H1 (cell line): Measurements from ENCODE around the gene APP. TPM values are rescaled to one million over a fixed set of nuclear protein-coding genes. Genes with fewer than 3 reads are reported as not detected.

ENCODE experiments used
- BACH1 ChIP-seq: IDR thresholded peaks from 2 replicates; pipeline ENCODE4 v1.6.1; 2012; ENCODE audit warnings: low read length, improper control_type of control experiment
- CTCF ChIP-seq, 3 experiments: IDR thresholded peaks; 1 replicate in 2 of 3; 2 replicates in 1 of 3; pipeline versions ENCODE4 v1.5.1 to v1.6.1; 2011; ENCODE audit warnings: low read length in 3 of 3, mild to moderate bottlenecking in 3 of 3, inconsistent platforms in 2 of 3, low read depth in 1 of 3, moderate library complexity in 1 of 3; ENCODE audit not compliant: insufficient read depth in 1 of 3; ENCODE audit errors: control extremely low read depth in 1 of 3
- GABPA ChIP-seq: IDR thresholded peaks from 2 replicates; pipeline ENCODE4 v1.6.1; 2011; ENCODE audit warnings: mild to moderate bottlenecking, low read length, moderate library complexity, borderline replicate concordance; ENCODE audit not compliant: insufficient read depth
- KDM1A ChIP-seq: fragments of 200-600, 300-600 bp; sonication (generic); IDR thresholded peaks from 2 replicates; pipeline ENCODE4 v1.7.1; 2016; ENCODE audit warnings: mild to moderate bottlenecking, low read length, borderline replicate concordance
- MAFK ChIP-seq: IDR thresholded peaks from 2 replicates; pipeline ENCODE4 v1.6.1; 2012; ENCODE audit warnings: low read depth, mild to moderate bottlenecking, improper control_type of control experiment, low read length
- NRF1 ChIP-seq: IDR thresholded peaks from 2 replicates; pipeline ENCODE4 v1.6.1; 2011; ENCODE audit warnings: mild to moderate bottlenecking, low read depth, low read length, improper control_type of control experiment
- POU5F1 ChIP-seq: IDR thresholded peaks from 2 replicates; pipeline ENCODE4 v1.6.1; 2011; ENCODE audit warnings: low read depth, mild to moderate bottlenecking, low read length, moderate library complexity
- RAD21 ChIP-seq, 2 experiments: IDR thresholded peaks in 1 of 2; conservative IDR thresholded peaks in 1 of 2; 2 replicates each; pipeline ENCODE4 v1.6.1; 2011; ENCODE audit warnings: low read depth in 2 of 2, low read length in 2 of 2, improper control_type of control experiment in 1 of 2, inconsistent platforms in 1 of 2, mild to moderate bottlenecking in 1 of 2, moderate library complexity in 1 of 2
- polyA plus RNA-seq, 7 experiments: library from polyadenylated mRNA; depleted of rRNA in 3 of 7; stranded (reverse) in 5 of 7; unstranded in 2 of 7; fragments of >200 nt in 5 of 7; fragments of 200-250 nt in 2 of 7; gene quantifications; 1 replicate in 5 of 7; 2 replicates in 1 of 7; 4 replicates in 1 of 7; pipeline versions ENCODE4 v1.2.1 to v1.2.3, GENCODE V29; 2011 to 2013; ENCODE audit warnings: missing spikeins in 2 of 7, mixed read lengths in 2 of 7
- total RNA-seq: library from RNA; stranded (reverse); fragmentation: NEBNext Ultra II Directional; extraction: Animal tissue kit (Norgen Biotek cat#: 25700); gene quantifications from 2 replicates; pipeline ENCODE4 v1.2.1, GENCODE V29; 2021

Gene APP
- total and polyA plus RNA-seq, 2 of the 8 experiments (the other 6 are each of a cell fraction or from before 2014, with no cell fraction given) = 375 to 551 TPM

- TF ChIP-seq CTCF (IDR thresholded peaks at IDR 0.05; ENCODE audit: control extremely low read depth in 1 of 3, insufficient read depth in 1 of 3, low read depth in 1 of 3, low read length in 3 of 3) (no peak), NRF1 (no peak), BACH1 (no peak), POU5F1 (no peak), MAFK (no peak), KDM1A (no peak), RAD21 (IDR thresholded peaks at IDR 0.05 in 1 of 2, conservative IDR thresholded peaks at IDR 0.05 in 1 of 2; ENCODE audit: low read depth in 2 of 2, low read length in 2 of 2) (no peak), GABPA (no peak)
- TF ChIP-seq, all 59 proteins: peak for 0
These were observed 279.0 kb downstream of the APP start (continued) for GRCh38 chr21:25891596-25891995.
